Measurements from ENCODE around the gene RPL22. TPM values are rescaled to one million over a fixed set of nuclear protein-coding genes. Genes with fewer than 3 reads are reported as not detected.

RPL22 gene
- total RNA-seq, 2 donors from 2014 or later: 264 to 275 TPM

DNA sequence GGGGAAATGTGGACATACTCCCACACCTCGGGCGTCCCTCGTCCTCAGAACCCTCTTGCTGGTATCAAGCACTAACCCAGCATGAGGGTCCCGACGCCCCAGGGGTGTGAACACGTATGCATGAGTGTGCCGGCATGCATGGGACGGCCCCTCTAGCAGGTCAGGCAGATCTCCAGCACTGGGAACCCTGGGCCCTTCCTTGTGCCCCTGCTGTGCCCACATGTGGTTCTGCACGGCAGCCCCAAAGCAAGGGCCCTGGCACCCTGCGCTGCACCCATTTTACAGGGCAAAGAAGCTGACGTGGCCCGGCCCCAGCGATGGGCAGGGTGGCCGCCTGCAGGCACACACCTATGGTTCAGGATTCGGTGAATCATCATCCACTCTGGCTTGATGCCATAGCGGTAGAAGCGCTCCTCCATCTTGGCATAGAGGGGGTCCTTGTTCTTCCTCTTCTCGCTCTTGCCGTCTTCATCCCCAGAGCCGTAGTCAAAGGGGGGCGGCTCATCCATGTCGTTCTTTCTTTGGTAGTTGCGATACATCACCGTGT, 53.5 kb downstream of the RPL22 start:
- intact Hi-C loops (cut with DNase I): no loop called here
- DNase-seq (no peak), ATAC-seq (no peak)

DNA sequence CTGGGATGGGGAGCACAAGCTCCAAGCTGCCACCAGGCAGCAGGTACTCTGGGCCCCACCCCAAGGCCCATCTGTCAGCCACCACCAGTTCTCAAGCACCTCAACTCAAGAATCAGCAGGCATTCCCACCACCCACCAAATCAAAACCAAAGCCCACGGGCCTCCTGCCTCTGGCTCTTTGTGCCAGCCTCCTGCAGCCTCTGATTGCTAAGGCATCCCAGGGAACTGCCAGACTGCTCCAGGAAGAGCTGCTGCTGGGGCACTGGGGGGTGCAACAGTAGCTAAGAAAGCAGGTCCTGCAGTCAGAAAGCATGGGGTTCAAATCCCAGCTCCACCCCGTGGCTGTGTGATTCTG, 54.0 kb downstream of the RPL22 start:
- intact Hi-C loops (cut with DNase I): no loop called here
- no peak for ATAC-seq
- no peak for DNase-seq

DNA sequence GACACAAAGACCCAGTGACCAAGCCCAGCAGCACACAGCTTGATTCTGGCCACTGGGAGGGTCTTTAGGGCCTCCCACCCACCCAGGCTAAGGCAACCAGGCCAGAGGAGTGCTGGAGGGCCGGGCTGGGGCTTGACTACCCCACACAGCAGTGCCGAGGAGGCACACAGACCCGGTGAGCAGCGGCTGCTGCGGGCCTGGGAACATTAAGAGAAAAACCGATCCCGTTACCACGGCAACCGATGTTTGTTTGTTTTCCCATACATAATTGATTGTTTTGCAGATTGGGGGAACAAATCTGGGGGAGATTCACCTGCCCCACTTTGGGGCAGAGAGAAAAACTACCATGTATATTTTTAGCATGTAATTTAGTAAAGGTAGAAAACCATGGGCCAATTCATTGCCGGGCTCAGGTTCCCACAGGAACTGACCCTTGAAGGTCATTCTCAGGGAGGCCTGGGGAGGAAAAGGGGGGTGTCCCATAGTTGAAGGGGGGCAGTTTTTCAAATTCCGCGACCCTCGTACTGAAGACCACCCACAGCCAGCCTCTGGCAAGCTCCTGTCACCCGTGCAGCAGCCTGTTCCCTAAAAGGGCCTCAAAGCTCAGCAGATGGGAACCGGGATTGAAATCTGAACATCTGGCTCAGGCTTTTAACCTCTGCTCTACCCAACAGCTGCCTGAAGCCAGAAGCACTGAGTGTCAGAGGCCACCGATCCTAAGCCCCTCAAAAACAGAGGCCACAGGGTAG, 54.6 kb downstream of the RPL22 start:
- DNase-seq (no peak), ATAC-seq (no peak)
- intact Hi-C loops (cut with DNase I): no loop called here

DNA sequence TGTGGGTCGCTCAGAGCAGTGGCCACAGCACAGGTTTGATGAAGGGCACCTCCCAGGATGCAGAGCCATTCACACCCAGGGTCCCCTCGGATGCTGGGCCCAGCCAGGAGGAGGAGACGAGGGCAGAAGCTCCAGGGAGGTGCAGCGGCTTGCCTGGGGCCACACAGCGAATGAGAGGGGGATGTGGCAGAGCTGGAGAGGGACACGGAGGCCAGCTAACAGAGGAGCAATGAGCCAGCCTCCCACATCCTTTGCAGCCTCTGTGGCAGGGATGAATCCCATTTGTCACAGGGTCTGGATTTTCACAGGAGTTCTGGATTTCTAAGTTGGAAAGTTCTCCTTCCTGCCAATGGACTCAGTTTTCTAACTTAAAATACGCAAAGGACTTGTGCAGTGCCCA, 55.2 kb downstream of the RPL22 start:
- intact Hi-C loops (cut with DNase I): no loop called here

DNA sequence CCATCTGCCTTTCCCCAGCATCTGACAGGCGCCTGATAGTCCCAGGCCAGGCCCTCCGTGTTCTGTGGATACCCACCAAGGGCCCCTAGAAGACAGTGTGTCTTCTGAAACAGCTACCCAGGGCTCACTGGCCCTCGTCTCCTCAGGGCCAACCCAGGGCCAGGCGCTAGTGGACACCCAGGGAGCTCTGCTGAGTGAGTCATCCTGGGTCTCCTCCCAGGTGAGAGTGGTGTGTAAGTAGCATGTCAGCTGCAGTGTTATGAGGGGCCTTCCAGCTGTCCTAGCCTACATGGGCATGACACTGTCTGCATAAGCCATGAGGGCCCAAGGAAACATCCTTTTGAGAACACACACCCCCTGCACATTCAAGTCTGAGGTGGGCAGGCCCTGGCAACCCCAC, 56.0 kb downstream of the RPL22 start:
- DNase-seq: no peak
- ATAC-seq: no peak
- intact Hi-C loops (cut with DNase I): no loop called here

More for the DNA sequence above, 55.2 kb downstream of the RPL22 start:
- no peak for ATAC-seq
- DNase-seq: no peak

DNA sequence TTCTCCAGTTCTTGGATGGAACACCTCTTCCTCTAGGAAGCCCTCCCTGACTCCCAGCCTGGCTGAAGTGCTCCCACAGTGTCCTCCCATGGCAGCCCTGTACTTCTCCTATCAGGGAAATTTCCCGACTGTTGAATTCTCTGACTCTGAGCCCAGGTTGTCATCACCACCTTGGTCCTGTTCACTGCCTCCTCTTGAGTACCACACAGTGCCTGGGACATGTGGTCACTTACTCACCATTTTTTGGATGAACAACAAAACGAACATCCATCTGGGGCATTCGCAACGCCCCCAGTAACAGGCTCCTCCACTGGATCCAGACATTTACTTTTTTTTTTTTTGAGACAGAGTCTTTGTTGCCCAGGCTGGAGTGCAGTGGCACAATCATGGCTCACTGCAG, 56.7 kb downstream of the RPL22 start:
- DNase-seq (no peak), ATAC-seq (no peak)
- intact Hi-C loops (cut with DNase I): no loop called here

DNA sequence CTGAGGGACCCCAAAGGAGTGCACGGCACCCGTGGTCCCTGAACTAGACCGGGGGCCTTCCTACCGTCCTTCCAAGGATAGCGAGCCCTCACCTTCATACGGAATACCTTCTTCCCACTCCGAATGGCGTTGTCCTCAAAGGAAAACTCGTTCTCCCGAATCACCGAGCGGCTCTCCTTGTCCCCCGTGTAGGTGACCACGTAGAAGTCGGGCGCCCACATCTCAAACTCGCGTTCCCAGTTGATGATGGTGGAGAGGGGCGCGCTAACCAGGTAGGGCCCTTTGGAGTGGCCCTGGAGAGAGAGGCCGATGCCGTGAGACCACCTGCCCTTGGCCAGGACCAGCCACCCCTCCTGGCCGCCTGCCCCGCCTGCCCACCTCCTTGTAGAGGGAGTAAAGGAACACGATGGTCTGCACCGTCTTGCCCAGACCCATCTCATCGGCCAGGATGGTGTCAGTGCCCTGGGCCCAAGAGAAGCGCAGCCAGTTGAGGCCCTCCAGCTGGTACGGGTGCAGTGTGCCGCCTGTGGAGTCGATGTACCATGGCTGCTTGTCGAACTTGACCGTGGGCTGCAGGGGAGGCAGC, 57.3 kb downstream of the RPL22 start:
- no peak for DNase-seq
- no peak for ATAC-seq
- intact Hi-C loops (cut with DNase I): no loop called here

DNA sequence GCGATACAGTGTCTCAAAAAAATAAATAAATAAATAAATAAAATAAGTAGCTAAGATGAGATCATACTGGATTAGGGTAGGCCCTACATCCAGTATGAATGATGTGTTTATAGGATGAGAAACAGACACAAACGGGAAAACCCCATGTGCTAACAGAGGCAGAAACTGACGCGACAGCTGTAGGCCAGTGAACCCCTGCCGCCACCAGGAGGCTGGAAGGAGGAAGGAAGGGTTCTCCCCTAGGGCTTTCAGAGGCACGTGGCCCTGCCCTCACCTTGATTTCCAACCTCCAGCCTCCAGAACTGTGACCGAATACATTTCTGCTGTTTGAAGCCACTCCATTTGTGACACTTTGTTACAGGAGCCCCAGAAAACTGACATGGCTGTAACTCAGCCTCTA, 57.8 kb downstream of the RPL22 start:
- intact Hi-C loops (cut with DNase I): no loop called here
- DNase-seq (no peak), ATAC-seq (no peak)

DNA sequence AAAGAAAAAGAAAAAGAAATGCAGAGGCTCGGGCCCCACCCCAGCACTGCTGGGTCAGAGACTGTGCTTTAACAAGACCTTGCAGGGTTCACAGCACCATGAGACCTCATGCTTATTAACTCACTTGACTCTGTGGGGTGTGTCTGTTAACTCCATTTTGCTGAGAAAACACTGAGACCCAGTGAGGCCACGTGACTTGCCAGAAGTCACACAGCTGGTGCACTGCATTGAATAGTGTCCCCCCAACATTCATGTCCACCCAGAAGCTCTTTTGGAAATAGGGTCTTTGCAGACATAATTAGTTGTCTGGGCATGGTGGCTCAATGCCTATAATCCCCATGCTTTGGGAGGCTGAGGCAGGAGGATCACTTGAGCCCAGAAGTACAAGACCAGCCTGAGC, 59.0 kb downstream of the RPL22 start:
- DNase-seq: no peak
- intact Hi-C loops (cut with DNase I): no loop called here
- ATAC-seq: no peak

DNA sequence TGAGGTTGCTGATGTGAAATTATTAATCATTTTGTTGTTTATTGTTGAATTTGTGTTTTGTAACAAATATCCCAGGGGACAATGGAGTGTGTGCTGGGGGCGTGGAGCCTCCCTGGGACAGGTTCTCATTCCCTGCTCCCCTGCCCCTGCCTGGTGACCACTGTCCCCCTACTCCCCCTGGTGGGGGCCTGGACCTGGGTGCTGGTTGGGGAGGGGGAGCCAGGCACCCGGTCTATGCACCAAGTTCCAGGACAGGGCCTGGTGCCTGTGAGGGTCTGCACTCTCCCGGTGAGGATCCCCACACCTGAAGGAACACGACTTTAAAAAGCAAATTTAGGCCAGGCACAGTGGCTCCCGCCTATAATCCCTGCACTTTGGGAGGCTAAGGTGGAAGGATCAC, 61.6 kb downstream of the RPL22 start:
- no peak for DNase-seq
- ATAC-seq: no peak
- intact Hi-C loops (cut with DNase I): no loop called here

DNA sequence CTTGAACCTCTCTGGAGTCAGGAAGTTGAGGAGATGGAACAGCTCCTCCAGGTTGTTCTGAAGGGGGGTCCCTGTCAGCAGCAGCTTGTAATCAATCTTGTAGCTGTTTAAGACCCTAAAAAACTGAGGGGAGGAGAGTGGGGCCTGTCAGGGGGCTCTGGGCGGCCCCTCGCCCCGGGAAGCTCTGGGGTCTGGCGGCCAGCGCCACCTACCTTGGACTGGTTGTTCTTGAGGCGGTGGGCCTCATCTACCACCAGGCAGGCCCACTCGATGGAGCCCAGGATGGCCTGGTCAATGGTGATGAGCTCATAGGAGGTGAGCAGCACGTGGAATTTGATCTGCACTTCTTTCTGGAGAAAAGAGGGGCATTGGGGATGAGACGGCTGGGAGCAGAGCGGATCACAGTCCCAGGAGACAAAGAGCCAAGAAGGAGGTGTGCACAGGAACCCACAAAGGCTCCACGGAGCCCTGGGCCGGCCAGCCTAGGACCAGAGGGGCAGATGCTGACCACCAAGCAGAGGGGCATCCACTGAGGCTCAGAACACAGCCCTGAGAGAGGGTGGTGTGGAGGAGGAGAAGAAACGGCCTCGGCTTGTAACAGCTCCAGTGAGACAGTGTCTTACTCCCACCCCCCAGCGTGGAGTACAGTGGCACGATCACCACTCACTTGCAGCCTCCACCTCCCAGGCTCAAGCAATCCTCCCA, 62.7 kb downstream of the RPL22 start:
- no peak for DNase-seq
- ATAC-seq: no peak
- intact Hi-C loops (cut with DNase I): no loop called here

Other genes starting within 250 kb of the RPL22 start
- gene NPHP4, start 207.2 kb downstream of the RPL22 start, total RNA-seq: 1 to 10 TPM; 5.1 to 7.3 TPM
- 10 to 100 TPM; 13.2 to 14.7 TPM for gene KCNAB2, start 153.7 kb downstream of the RPL22 start, total RNA-seq
- under 1 TPM; 0.12 to 0.39 TPM for gene CHD5, start 19.3 kb downstream of the RPL22 start, total RNA-seq
- gene RNF207, start 6.5 kb upstream of the RPL22 start, total RNA-seq: 10 to 100 TPM; 35.8 to 38.3 TPM
- 10 to 100 TPM; 56.9 to 61.1 TPM for gene ICMT, start 36.4 kb upstream of the RPL22 start, total RNA-seq
- not detected for gene HES3, start 44.6 kb upstream of the RPL22 start, total RNA-seq
- 10 to 100 TPM in 1 of 2 donors, 1 to 10 TPM in 1; 9.7 to 10.5 TPM for gene GPR153, start 61.5 kb upstream of the RPL22 start, total RNA-seq
- gene ACOT7, start 194.2 kb upstream of the RPL22 start, total RNA-seq: 10 to 100 TPM in 1 of 2 donors, 1 to 10 TPM in 1; 9.9 to 12.9 TPM
- under 1 TPM in 1 of 2 donors, not detected in 1; 0.37 TPM for gene HES2, start 220.3 kb upstream of the RPL22 start, total RNA-seq
- gene ESPN, start 225.2 kb upstream of the RPL22 start, total RNA-seq: under 1 TPM; 0.42 to 0.44 TPM

All from left cardiac atrium (tissue), 4 donors.